ENCODE results near the gene GRM5. TPM values are rescaled to one million over a fixed set of nuclear protein-coding genes. Genes with fewer than 3 reads are reported as not detected.

GRM5 gene
- total RNA-seq, 3 donors from 2014 or later: not detected

DNA sequence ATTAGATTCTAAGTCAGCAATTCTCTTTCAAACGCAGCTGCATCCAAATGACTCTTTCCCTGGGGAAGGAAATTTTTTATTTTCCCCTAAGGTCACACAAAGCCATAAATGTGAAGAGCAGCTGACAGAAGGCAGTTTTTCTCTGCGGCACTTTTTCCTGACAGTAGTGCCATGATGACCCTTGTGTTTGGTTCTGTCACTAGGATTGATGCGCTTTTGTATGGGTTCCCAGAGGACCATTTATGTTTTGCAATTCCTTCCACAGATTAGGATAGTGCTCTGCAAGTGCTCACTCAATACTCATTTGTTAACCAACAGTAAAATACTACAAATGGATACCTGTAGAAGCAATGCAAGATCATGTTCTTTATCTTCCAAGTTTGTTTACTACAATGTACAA is 368.6 kb downstream of the GRM5 start:
- intact Hi-C loops (cut with DNase I, micrococcal nuclease): no loop called here
- Histone ChIP-seq H3K36me3 (ENCODE audit: low read depth) (no peaks in the 10 kb centered on the region), H3K9me3 (no peaks in the 10 kb centered on the region), H3K4me1 (ENCODE audit: low read depth) (no peaks in the 10 kb centered on the region), H3K4me3 (no peak overlapping the region)
- TF ChIP-seq CTCF (IDR thresholded peaks at IDR 0.05): no peak
- DNase-seq (no peak), ATAC-seq (no peak)

DNA sequence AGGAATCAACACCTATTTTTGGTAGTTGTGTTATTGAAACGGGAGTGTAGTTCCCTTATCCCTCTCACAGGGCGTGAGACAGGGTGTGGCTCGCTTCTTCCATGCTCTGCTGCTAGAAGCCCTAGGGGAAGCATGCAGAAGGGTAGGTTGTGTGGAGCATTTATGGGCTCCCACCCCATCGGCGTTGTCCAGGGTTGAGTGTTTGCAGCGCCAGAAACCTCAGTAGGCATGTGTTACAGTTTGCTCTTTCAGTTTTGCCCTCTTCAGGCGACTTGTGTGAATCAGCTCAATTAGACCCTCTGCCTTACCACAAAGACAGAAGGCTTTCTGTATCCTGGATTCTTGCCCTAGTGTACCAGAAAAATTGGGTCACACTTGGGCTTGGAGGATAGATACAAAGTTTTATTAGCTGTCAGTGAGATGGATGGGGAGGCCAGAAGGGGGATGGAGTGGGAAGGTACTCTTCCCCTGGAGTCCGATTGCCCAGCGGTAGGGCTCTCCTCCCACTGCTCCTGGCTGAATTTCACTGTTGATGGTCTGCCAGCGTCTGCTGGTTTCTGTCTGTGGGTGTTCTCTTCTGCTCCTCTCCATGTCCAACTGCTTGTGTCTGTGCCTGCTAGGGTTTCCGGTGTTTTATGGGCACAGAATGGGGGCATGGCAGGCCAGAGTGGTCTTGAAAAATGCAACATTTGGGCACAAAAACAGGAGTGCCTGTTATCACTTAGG is 369.9 kb downstream of the GRM5 start:
- H3K36me3 ChIP-seq (ENCODE audit: low read depth): no peaks in the 10 kb centered on the region
- DNase-seq (no peak), ATAC-seq (no peak)
- no peak for TF ChIP-seq CTCF (IDR thresholded peaks at IDR 0.05)
- no peak overlapping the region for H3K4me3 ChIP-seq
- H3K4me1 ChIP-seq (ENCODE audit: low read depth): no peaks in the 10 kb centered on the region
- intact Hi-C loops (cut with DNase I, micrococcal nuclease): no loop called here
- H3K9me3 ChIP-seq: no peaks in the 10 kb centered on the region

DNA sequence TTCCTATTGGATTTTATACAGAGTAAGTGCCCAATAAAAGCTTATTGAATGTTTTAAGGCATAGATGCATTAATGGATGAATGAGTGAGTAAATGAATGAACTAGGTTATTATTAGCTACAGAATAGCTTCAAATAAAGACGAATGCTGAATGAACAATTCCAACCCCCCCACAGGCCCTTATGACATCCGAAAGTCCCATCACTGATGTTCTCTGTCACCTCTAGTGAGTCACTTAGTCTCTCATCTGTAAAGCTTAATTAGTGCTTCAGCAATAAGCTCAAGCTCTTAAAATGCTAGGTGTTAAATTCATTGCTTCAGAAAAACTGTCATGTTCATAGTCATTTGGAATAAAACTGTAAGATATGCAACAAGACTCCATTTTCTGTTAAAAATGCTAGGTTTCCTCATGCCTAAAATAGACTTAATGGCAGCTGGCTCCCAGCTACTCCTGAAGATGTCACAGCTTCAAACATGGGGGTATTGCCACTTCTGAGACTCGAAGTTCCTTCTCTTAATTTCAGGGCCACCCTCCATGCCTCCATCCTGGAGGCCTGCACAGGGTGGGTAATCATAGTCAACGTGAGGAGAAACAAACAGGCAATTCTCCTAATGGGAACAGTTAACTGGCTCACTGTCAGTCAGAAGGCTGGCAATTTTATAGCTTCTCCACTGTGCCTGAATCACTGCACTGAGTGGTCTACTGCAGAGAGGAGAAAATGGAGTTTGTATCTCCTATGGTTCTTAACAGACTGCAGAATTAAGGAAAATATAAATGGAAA is 373.3 kb downstream of the GRM5 start:
- no peak for ATAC-seq

DNA sequence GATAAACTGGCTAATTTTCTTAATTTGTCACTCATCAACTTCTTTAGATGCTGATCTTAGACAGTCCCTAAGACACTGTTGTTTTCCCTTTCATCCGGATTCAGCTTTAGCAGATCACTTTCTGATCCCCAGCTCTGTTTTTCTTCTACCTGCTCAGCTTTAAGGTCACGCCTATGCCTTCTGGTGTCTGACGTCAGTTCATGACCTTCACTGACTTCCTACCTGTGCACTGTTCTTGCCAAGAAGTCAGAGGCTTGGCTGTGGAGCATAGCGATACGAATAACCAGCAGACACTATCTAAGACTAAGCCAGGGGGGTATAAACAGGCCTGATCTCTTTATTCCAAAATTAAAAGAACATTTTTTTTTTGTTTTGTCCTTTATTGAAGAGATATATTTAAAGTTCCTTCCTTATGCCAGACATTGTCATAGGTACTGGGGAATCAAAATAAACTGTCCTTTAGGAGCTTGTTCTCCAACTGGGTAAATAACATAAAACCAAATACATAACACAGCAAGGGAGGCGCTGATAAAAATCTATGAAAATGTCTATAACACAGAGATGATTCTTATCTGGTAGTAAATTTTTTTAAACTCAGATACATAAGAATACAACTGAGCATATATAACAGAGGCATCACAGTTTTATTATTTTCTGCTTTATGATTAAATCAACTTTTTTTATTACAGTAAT is 376.1 kb downstream of the GRM5 start:
- peaks cover 6% of the 10 kb centered on the region for H3K9me3 ChIP-seq
- intact Hi-C loops (cut with DNase I, micrococcal nuclease): no loop called here
- H3K36me3 ChIP-seq (ENCODE audit: low read depth): no peaks in the 10 kb centered on the region
- DNase-seq: peak in 2 of 3 donors; percentile 36 to 84
- peak; percentile 99 for ATAC-seq
- no peaks in the 10 kb centered on the region for H3K4me1 ChIP-seq (ENCODE audit: low read depth)
- no peak for TF ChIP-seq CTCF (IDR thresholded peaks at IDR 0.05)
- no peak overlapping the region for H3K4me3 ChIP-seq

More for the DNA sequence above, 373.3 kb downstream of the GRM5 start:
- H3K36me3 ChIP-seq (ENCODE audit: low read depth): no peaks in the 10 kb centered on the region
- no peaks in the 10 kb centered on the region for H3K9me3 ChIP-seq
- no peaks in the 10 kb centered on the region for H3K4me1 ChIP-seq (ENCODE audit: low read depth)
- intact Hi-C loops (cut with DNase I, micrococcal nuclease): no loop called here
- DNase-seq: no peak
- TF ChIP-seq CTCF (IDR thresholded peaks at IDR 0.05): no peak
- H3K4me3 ChIP-seq: no peak overlapping the region

GRCh38 chr11:88683024-88683423 is 382.8 kb downstream of the GRM5 start:
- ATAC-seq: no peak
- no peak for DNase-seq
- H3K4me1 ChIP-seq (ENCODE audit: low read depth): no peaks in the 10 kb centered on the region
- H3K36me3 ChIP-seq (ENCODE audit: low read depth): no peaks in the 10 kb centered on the region
- H3K9me3 ChIP-seq: peaks cover 6% of the 10 kb centered on the region
- H3K4me3 ChIP-seq: no peak overlapping the region
- intact Hi-C loops (cut with DNase I, micrococcal nuclease): no loop called here
- no peak for TF ChIP-seq CTCF (IDR thresholded peaks at IDR 0.05)
